Suppressor macrophage treated with lipopolysaccharide for 1 hour (primary cell): ENCODE results near the gene BMP4.

Source experiments
- DNase-seq, 3 donors: peaks; one replicate each; pipeline ENCODE4 v3.0.0-alpha.2; 2020 to 2022

BMP4 gene

DNA sequence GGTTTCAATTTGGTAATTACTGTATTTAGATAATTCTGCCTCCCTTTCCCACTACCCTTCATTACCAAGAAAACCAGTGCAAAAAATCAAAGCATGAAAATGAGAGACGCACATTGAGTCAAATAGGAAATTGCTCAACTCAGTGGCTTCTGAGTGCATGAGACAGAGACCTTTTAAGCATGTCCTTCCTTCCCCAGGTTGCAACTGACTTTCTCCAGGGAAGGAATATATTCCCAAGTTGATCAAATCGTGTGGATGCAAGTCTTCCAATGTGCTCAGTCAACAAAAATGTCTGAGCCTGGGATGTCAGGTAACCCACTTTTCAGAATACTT, 12.9 kb downstream of the BMP4 start:
- DNase-seq, result no peak

DNA sequence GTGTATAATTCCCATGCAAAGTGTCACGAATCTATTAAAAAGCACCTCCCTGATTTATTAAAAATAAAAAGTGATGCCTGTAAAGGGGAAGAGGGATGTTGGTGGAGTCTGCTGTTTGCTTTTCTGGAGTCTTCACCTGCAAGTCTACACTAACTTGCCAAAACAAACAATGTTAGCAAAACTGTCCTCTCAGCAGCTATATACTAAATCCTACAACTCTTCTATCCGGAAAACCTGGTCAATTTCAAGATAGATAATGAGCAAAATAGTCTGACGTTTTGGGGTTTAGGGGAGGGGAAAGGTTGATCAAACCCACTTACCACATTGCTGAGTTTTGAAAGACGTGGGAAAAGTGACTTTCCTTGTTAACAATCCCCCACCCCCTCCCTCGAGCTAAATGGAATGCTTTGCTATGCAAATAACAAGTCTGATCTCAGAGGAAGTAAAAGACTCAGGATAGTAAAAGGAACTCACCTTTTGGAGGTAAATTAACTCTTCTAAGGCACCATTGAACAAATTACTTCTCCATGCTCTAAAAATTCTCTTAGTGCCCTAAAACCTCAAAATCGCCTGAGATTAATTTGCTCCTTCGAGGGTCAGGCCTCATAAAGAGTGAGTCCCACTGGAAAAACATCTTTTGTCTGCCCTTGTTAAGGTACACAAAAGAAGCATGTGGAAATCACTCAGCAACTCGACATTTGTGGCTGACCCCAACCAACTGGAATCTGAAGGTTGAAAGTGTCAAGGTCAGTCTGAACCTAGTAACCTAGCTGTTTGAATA, 13.5 kb downstream of the BMP4 start:
- DNase-seq, result no peak

GRCh38 chr14:53938136-53938837, 18.3 kb downstream of the BMP4 start:
- no peak for DNase-seq

DNA sequence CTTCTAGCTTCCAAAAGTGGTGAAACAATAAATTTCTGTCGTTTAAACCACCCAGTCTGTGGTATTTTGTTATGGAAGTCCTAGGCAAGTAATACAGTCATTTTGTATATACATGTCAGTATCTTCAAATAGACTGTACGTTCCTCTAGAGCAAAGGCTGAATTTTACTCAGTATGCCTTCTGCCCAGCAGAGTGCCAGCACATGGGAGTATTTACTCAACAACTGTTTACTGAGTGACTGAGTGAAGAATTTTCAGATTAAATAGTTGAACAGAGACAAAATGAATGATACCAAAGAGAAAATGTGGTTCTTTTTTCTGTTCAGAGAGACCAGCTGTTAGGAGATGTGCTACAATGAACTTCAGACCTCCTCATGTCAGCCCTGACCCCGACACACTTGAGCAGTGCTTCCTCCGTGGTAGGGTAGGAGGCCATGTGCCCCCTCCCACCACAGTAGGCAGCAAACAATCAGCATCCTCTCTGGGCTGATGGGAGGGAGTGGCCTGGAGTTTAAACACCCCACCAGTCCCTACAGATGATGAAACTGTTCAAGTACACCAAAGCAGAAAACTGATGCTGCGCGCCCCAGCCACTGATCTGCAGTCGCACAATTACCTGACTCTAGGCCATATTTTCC, 21.7 kb downstream of the BMP4 start:
- DNase-seq, result no peak

DNA sequence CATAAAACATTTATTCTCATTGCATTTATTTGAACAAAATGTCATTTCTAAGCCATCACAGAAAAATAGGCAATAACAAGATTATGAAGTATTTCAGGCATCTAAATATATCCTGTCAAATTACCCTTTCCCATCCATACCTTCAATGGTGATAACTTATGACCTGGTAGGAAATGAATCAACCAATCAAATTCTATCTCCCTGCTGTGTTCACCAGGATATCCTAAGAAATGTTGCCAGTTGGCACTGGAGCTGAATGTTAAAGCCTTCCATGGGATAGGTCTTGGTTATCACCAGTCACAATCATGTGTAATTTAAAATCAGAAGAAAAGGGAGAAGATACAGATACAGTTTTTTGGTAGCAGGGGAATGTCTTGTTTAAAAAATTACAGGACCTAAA, 23.7 kb downstream of the BMP4 start:
- DNase-seq, result no peak

DNA sequence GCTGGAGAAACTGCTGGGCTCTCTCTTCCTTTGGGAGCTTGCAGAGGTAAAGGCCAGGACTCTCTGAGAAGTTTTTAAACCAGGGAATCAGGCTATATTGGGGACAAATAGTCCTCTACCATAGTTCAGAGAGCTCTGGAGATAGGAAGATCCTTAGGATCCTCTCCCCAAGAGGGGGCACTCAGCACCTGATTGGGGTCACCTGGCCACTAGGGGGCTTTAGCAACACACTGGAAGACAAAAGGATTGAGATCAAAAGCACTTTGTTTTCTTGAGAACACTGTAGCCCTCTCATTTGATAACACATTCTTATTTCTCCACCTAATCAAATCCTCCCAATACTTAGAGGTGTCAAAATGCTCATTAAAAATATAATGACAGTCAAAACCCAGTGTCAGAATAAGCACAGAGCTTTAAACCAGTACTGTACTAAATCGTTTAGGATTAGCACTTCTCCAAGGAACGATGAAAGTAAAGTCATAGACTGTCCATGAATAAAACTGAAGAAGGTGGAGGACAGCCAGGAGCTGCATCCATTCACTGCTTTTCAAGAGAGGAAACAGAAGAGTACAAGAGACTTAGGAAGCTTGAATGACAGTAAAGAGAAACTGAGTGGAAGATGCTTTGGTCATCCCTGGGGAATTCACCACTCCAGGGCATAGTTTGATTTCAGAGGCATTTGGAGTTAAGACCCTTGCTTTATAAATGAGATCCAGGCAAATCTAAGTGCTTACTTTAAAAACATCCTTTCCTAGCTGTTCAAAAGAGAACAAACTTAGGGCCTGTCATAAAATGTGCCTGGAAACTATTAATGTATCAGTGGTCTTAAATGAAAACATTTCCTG, 26.5 kb downstream of the BMP4 start:
- no peak for DNase-seq

GRCh38 chr14:53927171-53927570, 29.5 kb downstream of the BMP4 start:
- no peak for DNase-seq

DNA sequence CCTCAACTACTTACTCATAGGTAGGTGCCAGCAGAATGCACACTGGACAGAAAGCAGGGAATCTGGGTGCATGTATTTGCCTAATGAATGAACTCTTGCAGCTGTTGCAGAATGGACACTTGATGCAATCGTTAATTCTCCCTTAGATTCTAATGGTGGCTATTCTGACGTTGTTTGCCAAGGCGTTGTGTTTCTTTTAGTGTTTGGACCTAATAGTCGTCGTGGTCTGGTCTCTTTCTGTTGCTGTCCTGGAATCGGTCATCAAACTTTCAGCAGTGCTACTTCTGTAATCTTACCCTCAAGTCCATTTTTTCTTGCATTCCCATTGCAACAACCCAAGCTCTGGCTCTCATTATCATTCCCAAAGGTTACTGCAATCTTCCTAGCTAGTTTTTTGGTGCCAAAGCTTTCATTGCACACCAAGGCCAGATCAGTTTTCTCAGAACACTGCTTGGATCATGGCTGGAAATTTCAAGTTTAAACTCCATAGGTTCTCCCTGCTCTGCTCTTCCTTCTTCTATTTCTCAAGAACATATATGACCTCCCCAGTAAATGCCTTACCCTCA, 31.3 kb downstream of the BMP4 start:
- no peak for DNase-seq

DNA sequence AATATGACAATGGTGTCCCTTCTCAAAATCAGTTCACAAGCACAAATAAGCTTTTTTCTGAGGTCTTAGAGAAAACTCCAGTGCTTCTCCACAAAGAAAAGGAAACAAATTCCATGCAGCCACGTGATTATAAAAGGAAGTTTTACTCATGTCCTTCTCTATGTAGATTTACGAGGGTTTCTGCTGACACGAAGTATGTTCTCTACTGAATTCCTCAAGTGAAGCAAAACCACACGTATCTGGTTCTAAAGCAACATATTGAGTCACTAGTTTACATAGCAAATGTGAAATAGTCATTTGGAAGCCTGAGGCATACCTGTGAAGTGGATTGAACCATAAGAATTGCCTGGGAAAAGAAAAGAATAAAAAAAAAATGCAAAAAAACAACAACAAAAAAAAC, 31.9 kb downstream of the BMP4 start:
- DNase-seq, result no peak

GRCh38 chr14:53921027-53921426, 35.6 kb downstream of the BMP4 start:
- DNase-seq, result no peak

DNA sequence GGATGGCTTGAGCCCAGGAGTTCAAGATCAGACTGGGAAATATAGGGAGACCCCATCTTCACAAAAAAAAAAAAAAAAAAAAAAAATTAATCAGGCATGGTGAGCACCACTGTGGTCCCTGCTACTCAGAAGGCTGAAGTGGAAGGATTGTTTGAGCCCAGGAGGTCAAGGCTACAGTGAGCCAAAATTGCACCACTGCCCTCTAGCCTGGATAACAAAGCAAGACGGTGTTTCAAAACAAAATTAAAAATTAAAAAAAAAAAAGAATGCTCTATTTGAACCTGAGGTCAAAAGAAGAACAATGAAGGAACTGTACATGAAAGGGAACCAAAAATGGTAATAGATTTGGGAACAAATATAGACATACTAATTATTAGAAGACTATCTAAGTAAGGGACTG, 40.4 kb downstream of the BMP4 start:
- no peak for DNase-seq

- DNase-seq, result no peak
Measured at GRCh38 chr14:53915364-53916014, 41.1 kb downstream of the BMP4 start.

DNA sequence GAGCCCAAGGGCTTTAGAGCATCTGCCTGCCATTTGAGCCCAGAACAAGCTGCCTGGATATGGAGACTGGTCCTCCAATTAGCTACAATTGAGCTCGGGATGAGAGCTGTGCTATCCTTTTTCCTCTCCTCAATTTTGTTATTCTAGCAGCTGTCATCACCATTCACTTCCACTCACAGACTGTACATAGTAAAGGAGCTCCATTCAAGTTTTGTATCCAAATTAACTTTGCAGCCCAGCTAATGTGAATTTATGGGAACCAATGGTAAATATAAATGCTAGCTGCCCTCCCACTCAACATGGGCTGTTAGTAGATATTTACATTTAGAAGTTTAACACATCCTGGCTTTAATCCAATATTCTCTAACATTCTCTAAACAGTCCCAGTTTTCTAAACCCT, 44.6 kb downstream of the BMP4 start:
- no peak for DNase-seq

DNA sequence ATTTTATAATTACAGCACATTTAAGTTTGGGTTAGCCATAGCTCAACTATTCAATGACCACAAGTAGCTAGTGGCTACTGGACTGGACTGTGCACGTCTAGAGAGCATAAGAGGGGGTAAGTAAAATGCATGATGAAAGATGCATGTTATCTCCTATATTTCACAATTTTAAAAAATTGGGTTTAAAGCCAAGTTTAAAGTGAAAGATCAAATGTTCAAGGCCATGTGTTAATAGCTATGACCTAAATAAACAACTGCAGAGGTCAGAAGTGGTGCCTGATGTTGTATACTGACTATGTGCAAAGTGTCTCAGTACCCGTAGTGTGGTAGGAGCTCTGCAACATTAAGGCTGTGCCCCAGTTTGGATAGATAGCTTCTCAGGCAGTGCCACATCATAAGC, 48.2 kb downstream of the BMP4 start:
- no peak for DNase-seq

DNA sequence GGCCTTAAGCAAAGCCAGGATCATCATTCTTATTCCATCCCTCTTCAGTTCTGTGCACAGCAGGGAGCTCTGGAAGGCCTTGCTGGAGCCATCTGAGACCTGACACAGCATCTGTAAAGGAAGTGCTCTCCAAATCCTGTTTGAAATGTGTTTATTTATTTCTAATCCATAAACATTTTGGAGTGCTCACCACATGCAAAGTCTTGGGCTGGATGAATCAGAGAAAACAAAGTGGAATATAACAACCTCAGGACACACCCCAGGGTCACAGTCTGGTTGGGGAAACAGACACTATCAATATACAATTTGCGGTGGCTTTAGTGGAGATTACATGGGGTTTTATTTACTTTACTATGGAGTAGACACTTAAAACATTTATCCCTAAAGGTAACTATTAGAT, 54.3 kb downstream of the BMP4 start:
- DNase-seq, result no peak

DNA sequence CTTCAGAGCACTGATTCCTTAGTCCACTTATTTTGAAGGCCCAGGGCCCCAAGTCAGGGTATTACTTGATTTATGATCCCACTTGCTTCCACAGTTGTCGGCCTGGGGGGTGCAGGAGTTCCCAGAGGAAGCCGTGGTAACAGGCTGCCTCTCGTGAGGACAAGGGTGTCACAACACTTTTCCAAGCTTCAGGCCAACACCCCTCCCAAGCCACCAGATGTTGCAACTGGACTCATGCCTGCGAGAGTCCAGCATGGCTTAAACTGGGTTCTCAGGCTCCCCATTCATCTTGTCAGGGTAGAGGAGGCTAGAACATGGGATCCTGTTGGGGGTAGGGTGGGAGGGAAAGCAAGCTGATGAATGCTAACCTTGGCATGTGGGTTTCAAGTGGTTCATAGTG, 56.1 kb downstream of the BMP4 start:
- no peak for DNase-seq
